Superior temporal gyrus (tissue), 1 donor: Measurements from ENCODE around the gene SLC16A3.
"Not testable (repeated sequence)": the region's sequence is repeated elsewhere in the genome, so short reads cannot be mapped to it uniquely, and the experiment has no call there.

Source experiments
- DNase-seq: peaks from one replicate; pipeline ENCODE4 v3.0.0-alpha.2; 2016; ENCODE audit errors: extremely low spot score

The SLC16A3 gene

GRCh38 chr17:82204831-82205719, 23.8 kb upstream of the SLC16A3 start:
- DNase-seq: no peak

- DNase-seq: peak; percentile 81
Observed at GRCh38 chr17:82205720-82206508, 22.9 kb upstream of the SLC16A3 start.

GRCh38 chr17:82210655-82211054, 18.2 kb upstream of the SLC16A3 start:
- not testable (repeated sequence) for DNase-seq

GRCh38 chr17:82212331-82213250, 16.3 kb upstream of the SLC16A3 start, which contains the start of gene CCDC57:
CCDC57 (minus strand) TSS chr17:82212842; CDS start chr17:82201944, 10,898 bp downstream.
- DNase-seq: peak; percentile 66

- DNase-seq: peak; percentile 62
Observed at GRCh38 chr17:82213251-82214011, 15.4 kb upstream of the SLC16A3 start.

GRCh38 chr17:82214012-82214628, 14.7 kb upstream of the SLC16A3 start:
- no peak for DNase-seq

- DNase-seq: no peak
Observed at GRCh38 chr17:82215095-82215971, 13.5 kb upstream of the SLC16A3 start.

- no peak for DNase-seq
Observed at GRCh38 chr17:82215972-82216300, 12.9 kb upstream of the SLC16A3 start.

- no peak for DNase-seq
Observed at GRCh38 chr17:82216301-82217119, 12.3 kb upstream of the SLC16A3 start.

- DNase-seq: no peak
Observed at GRCh38 chr17:82217120-82217529, 11.7 kb upstream of the SLC16A3 start.

GRCh38 chr17:82217530-82218204, 11.2 kb upstream of the SLC16A3 start:
- no peak for DNase-seq

GRCh38 chr17:82218349-82219075, 10.3 kb upstream of the SLC16A3 start:
- no peak for DNase-seq

GRCh38 chr17:82219083-82219482, 9.8 kb upstream of the SLC16A3 start:
- no peak for DNase-seq

- DNase-seq: no peak
Observed at GRCh38 chr17:82219753-82220709, 8.8 kb upstream of the SLC16A3 start.

GRCh38 chr17:82221341-82221902, 7.4 kb upstream of the SLC16A3 start:
- no peak for DNase-seq

GRCh38 chr17:82222816-82223215, 6.0 kb upstream of the SLC16A3 start:
- DNase-seq: no peak
